CD14-positive monocyte (primary cell): Measurements from ENCODE around the gene VAV2. TPM values are rescaled to one million over a fixed set of nuclear protein-coding genes. Genes with fewer than 3 reads are reported as not detected.
A peak's percentile ranks its signal among the peaks of the same experiment; 100 is the strongest.

Source experiments
- DNase-seq, 3 donors: peaks; one replicate each; pipeline ENCODE4 v3.0.0-alpha.2; 2011 to 2022
- H2AFZ ChIP-seq: 2 replicates; pipeline ENCODE4 v1.6.0; 2012; ENCODE audit warnings: mild to moderate bottlenecking, low read depth, low read length, inconsistent platforms; ENCODE audit not compliant: insufficient read depth, poor library complexity, severe bottlenecking
- H3K27ac ChIP-seq, 2 donors: 1 replicate in 1 of 2; 2 replicates in 1 of 2; pipeline ENCODE4 v1.5.1; 2012 to 2013; ENCODE audit warnings: low read length in 2 of 2, control low read depth in 1 of 2, inconsistent platforms in 1 of 2, low read depth in 1 of 2, mild to moderate bottlenecking in 1 of 2
- H3K27me3 ChIP-seq, 2 donors: one replicate each; pipeline versions ENCODE4 v1.6.0 to v1.6.1; 2011 to 2013; ENCODE audit warnings: low read length in 2 of 2; ENCODE audit not compliant: control insufficient read depth in 2 of 2, insufficient read depth in 2 of 2
- H3K36me3 ChIP-seq, 2 donors: replicated peaks in 1 of 2; 1 replicate in 1 of 2; 2 replicates in 1 of 2; pipeline versions ENCODE4 v1.5.1 to v1.6.1; 2012 to 2013; ENCODE audit warnings: low read length in 2 of 2, control low read depth in 1 of 2, inconsistent platforms in 1 of 2, mild to moderate bottlenecking in 1 of 2; ENCODE audit not compliant: insufficient read depth in 2 of 2, control insufficient read depth in 1 of 2
- H3K4me1 ChIP-seq, 2 donors: 1 replicate in 1 of 2; 2 replicates in 1 of 2; pipeline versions ENCODE4 v1.5.1 to v1.6.1; 2012 to 2013; ENCODE audit warnings: low read length in 2 of 2, control low read depth in 1 of 2, inconsistent platforms in 1 of 2, mild to moderate bottlenecking in 1 of 2, moderate library complexity in 1 of 2; ENCODE audit not compliant: insufficient read depth in 2 of 2, control insufficient read depth in 1 of 2
- H3K4me2 ChIP-seq: replicated peaks from 2 replicates; pipeline ENCODE3; 2012; ENCODE audit warnings: low read length, moderate library complexity, mild to moderate bottlenecking; ENCODE audit not compliant: poor library complexity, severe bottlenecking; ENCODE audit errors: extremely low read depth
- H3K4me3 ChIP-seq, 3 experiments: fragments of 200-600 bp in 1 of 3; sonication (generic) in 1 of 3; replicated peaks in 1 of 3; 1 replicate in 2 of 3; 2 replicates in 1 of 3; pipeline ENCODE4 v1.5.1; 2011 to 2013; ENCODE audit warnings: low read length in 3 of 3, mild to moderate bottlenecking in 3 of 3, control low read depth in 2 of 3, low read depth in 2 of 3, inconsistent platforms in 1 of 3, moderate library complexity in 1 of 3
- H3K79me2 ChIP-seq: 2 replicates; pipeline ENCODE4 v1.6.0; 2012; ENCODE audit warnings: mild to moderate bottlenecking, control low read depth, inconsistent platforms, low read length, moderate library complexity; ENCODE audit not compliant: insufficient read depth
- H3K9ac ChIP-seq: 2 replicates; pipeline ENCODE4 v1.6.0; 2017; ENCODE audit warnings: low read length, mild to moderate bottlenecking; ENCODE audit not compliant: insufficient read depth, poor library complexity, severe bottlenecking
- H3K9me3 ChIP-seq, 2 donors: replicated peaks in 1 of 2; 1 replicate in 1 of 2; 2 replicates in 1 of 2; pipeline versions ENCODE4 v1.5.1 to v1.6.1; 2012 to 2013; ENCODE audit warnings: low read length in 2 of 2, control low read depth in 1 of 2; ENCODE audit not compliant: control insufficient read depth in 1 of 2, insufficient read depth in 1 of 2
- H4K20me1 ChIP-seq: 2 replicates; pipeline ENCODE4 v1.6.0; 2012; ENCODE audit warnings: mild to moderate bottlenecking, low read length, control low read depth, moderate library complexity; ENCODE audit not compliant: insufficient read depth
- H3K27ac Mint-ChIP-seq, 7 donors: one replicate each; pipeline ENCODE4 v1.8.0; 2020; ENCODE audit warnings: mild to moderate bottlenecking in 7 of 7, mixed read lengths in 7 of 7, moderate library complexity in 6 of 7, inconsistent platforms in 2 of 7
- H3K27me3 Mint-ChIP-seq, 3 donors: one replicate each; pipeline ENCODE4 v1.8.0; 2021 to 2022; ENCODE audit warnings: low read depth in 3 of 3, mild to moderate bottlenecking in 3 of 3, mixed read lengths in 3 of 3, moderate library complexity in 3 of 3, inconsistent platforms in 1 of 3
- H3K36me3 Mint-ChIP-seq, 2 donors: one replicate each; pipeline ENCODE4 v1.8.0; 2020; ENCODE audit warnings: mixed read lengths in 2 of 2, inconsistent platforms in 1 of 2, mild to moderate bottlenecking in 1 of 2
- H3K4me1 Mint-ChIP-seq: one replicate; pipeline ENCODE4 v1.8.0; 2020; ENCODE audit warnings: mild to moderate bottlenecking, mixed read lengths
- H3K4me3 Mint-ChIP-seq, 2 donors: one replicate each; pipeline ENCODE4 v1.8.0; 2020; ENCODE audit warnings: mild to moderate bottlenecking in 2 of 2, mixed read lengths in 2 of 2, moderate library complexity in 1 of 2
- H3K9me3 Mint-ChIP-seq, 7 donors: one replicate each; pipeline ENCODE4 v1.8.0; 2020 to 2022; ENCODE audit warnings: mixed read lengths in 7 of 7, mild to moderate bottlenecking in 6 of 7, moderate library complexity in 6 of 7, inconsistent platforms in 2 of 7
- CTCF ChIP-seq: fragments of 200-600 bp; IDR thresholded peaks from one replicate; pipeline ENCODE4 v1.8.0; 2022; ENCODE audit warnings: antibody characterized with exemption, mild to moderate bottlenecking
- WGBS: methylation state at CpG from one replicate; pipeline ENCODE4 v1.1.5; 2013; ENCODE audit warnings: missing lambda C conversion rate; ENCODE audit not compliant: insufficient coverage; 5-methylcytosine and 5-hydroxymethylcytosine counted together
- intact Hi-C, 2 donors: fragments of 100-400 bp; cut with micrococcal nuclease; formaldehyde crosslinking; loops; one replicate each; pipeline versions ENCODE4 v1.15.0 to v1.15.1; 2023
- polyA plus RNA-seq, 3 donors: library from polyadenylated mRNA; depleted of rRNA in 1 of 3; unstranded in 2 of 3; stranded (reverse) in 1 of 3; fragments of 300-500 nt in 2 of 3; fragments of >200 nt in 1 of 3; fragmentation: Illumina TruSeq in 2 of 3; gene quantifications; 1 replicate in 2 of 3; 2 replicates in 1 of 3; pipeline ENCODE4 v1.2.3, GENCODE V29; 2012 to 2021

The VAV2 gene
- polyA plus RNA-seq, 3 donors = 2.3 to 13.6 (median 2.3) TPM

- H3K4me1 ChIP-seq = peaks cover 55 to 70% of the 10 kb centered on the region in 2 donors
- H3K79me2 ChIP-seq = peaks cover 45% of the 10 kb centered on the region
- no peak overlapping the region for H2AFZ ChIP-seq
- peak overlapping the region in 1 of 3 experiments; percentile 49 for H3K4me3 ChIP-seq
- peak overlapping the region; percentile 100 for H3K27ac Mint-ChIP-seq
- H3K27me3 Mint-ChIP-seq = peaks cover under 1 to 4% (median 2%) of the 10 kb centered on the region in 3 donors
- no peak for DNase-seq
- 91% methylated on average over 12 of the region's 12 CpGs for WGBS
- intact Hi-C loops = no loop called here
- H3K4me1 Mint-ChIP-seq = peaks cover 74% of the 10 kb centered on the region
- H3K27me3 ChIP-seq = no peaks in the 10 kb centered on the region
- TF ChIP-seq CTCF = no peak
- H4K20me1 ChIP-seq = no peaks in the 10 kb centered on the region
- no peaks in the 10 kb centered on the region for H3K9me3 Mint-ChIP-seq
- H3K4me2 ChIP-seq = peak overlapping the region; percentile 27
- peak overlapping the region; percentile 98 for H3K27ac ChIP-seq
- peak overlapping the region; percentile 43 to 60 for H3K4me3 Mint-ChIP-seq
- no peaks in the 10 kb centered on the region for H3K9me3 ChIP-seq
- no peaks in the 10 kb centered on the region for H3K36me3 ChIP-seq
- peak overlapping the region; percentile 76 for H3K9ac ChIP-seq
- H3K36me3 Mint-ChIP-seq = peaks cover 36 to 40% of the 10 kb centered on the region in 2 donors
These were observed 135.3 kb downstream of the VAV2 start for GRCh38 chr9:133856798-133857197.

- DNase-seq = peak; percentile 96 to 99 (median 97)
- intact Hi-C loops = loop anchor here in 1 of 2 donors (1.0 kb wide), 1 partner anchor 11 kb away; no protein-coding TSS in a partner anchor
- peaks cover 36 to 39% of the 10 kb centered on the region in 2 donors for H3K36me3 Mint-ChIP-seq
- Histone ChIP-seq H3K36me3 (no peaks in the 10 kb centered on the region), H4K20me1 (no peaks in the 10 kb centered on the region), H3K4me3 (peak overlapping the region in 1 of 3 experiments; percentile 50), H3K4me2 (peak overlapping the region; percentile 42), H3K9me3 (no peaks in the 10 kb centered on the region), H3K27me3 (no peaks in the 10 kb centered on the region), H3K9ac (peak overlapping the region; percentile 76), H3K79me2 (peaks cover 51% of the 10 kb centered on the region), H3K4me1 (peaks cover 47 to 63% of the 10 kb centered on the region in 2 donors), H3K27ac (peak overlapping the region; percentile 98), H2AFZ (peak overlapping the region; percentile 49)
- WGBS = 5% methylated on average over 20 of the region's 20 CpGs
- no peak for TF ChIP-seq CTCF
- peak overlapping the region; percentile 100 for H3K27ac Mint-ChIP-seq
- H3K9me3 Mint-ChIP-seq = no peaks in the 10 kb centered on the region
- H3K4me1 Mint-ChIP-seq = peaks cover 66% of the 10 kb centered on the region
- H3K27me3 Mint-ChIP-seq = peaks cover 2 to 4% (median 2%) of the 10 kb centered on the region in 3 donors
- H3K4me3 Mint-ChIP-seq = peak overlapping the region; percentile 42 to 75
These were observed 136.2 kb downstream of the VAV2 start for GRCh38 chr9:133855802-133856521.
